ENCODE results near the gene NTSR2.

- TF ChIP-seq CTCF (IDR thresholded peaks at IDR 0.05) (no peak), POLR2A (IDR thresholded peaks at IDR 0.05) (no peak)
Measured at GRCh38 chr2:11715987-11716652, 46.1 kb upstream of the NTSR2 start.

All from tibial nerve (tissue), 3 donors.